ENCODE results near the gene MAP3K19.
"Not testable (repeated sequence)": the region's sequence is repeated elsewhere in the genome, so short reads cannot be mapped to it uniquely, and the experiment has no call there.

The MAP3K19 gene

GRCh38 chr2:134980639-134981038, 66.6 kb downstream of the MAP3K19 start:
- Histone ChIP-seq H3K79me2 (ENCODE audit: insufficient read depth, low read depth) (no peaks in the 10 kb centered on the region), H3K4me1 (ENCODE audit: low read depth, poor library complexity, severe bottlenecking) (no peaks in the 10 kb centered on the region), H3K36me3 (ENCODE audit: insufficient read depth) (no peaks in the 10 kb centered on the region), H3K9ac (no peak overlapping the region), H2AFZ (ENCODE audit: low read depth) (no peak overlapping the region), H3K4me2 (no peak overlapping the region), H4K20me1 (ENCODE audit: insufficient read depth) (no peaks in the 10 kb centered on the region), H3K27me3 (ENCODE audit: insufficient read depth, low read depth) (no peaks in the 10 kb centered on the region), H3K27ac (no peak overlapping the region), H3K4me3 (IDR thresholded peaks at IDR 0.05; ENCODE audit: insufficient read depth, low read depth, low read length) (no peak overlapping the region)
- TF ChIP-seq CTCF (conservative IDR thresholded peaks at IDR 0.05; ENCODE audit: low read depth, low read length), result no peak

GRCh38 chr2:134979221-134979620, 68.0 kb downstream of the MAP3K19 start:
- H3K4me3 ChIP-seq (IDR thresholded peaks at IDR 0.05; ENCODE audit: insufficient read depth, low read depth, low read length), result no peak overlapping the region
- no peak overlapping the region for H2AFZ ChIP-seq (ENCODE audit: low read depth)
- no peaks in the 10 kb centered on the region for H3K36me3 ChIP-seq (ENCODE audit: insufficient read depth)
- no peaks in the 10 kb centered on the region for H3K4me1 ChIP-seq (ENCODE audit: low read depth, poor library complexity, severe bottlenecking)
- no peaks in the 10 kb centered on the region for H3K79me2 ChIP-seq (ENCODE audit: insufficient read depth, low read depth)
- no peak overlapping the region for H3K27ac ChIP-seq
- H3K27me3 ChIP-seq (ENCODE audit: insufficient read depth, low read depth), result no peaks in the 10 kb centered on the region
- no peak overlapping the region for H3K4me2 ChIP-seq
- no peaks in the 10 kb centered on the region for H4K20me1 ChIP-seq (ENCODE audit: insufficient read depth)
- H3K9ac ChIP-seq, result no peak overlapping the region
- no peak for TF ChIP-seq CTCF (conservative IDR thresholded peaks at IDR 0.05; ENCODE audit: low read depth, low read length)

- H3K36me3 ChIP-seq (ENCODE audit: insufficient read depth); H3K4me1 ChIP-seq (ENCODE audit: low read depth, poor library complexity, severe bottlenecking); H3K4me3 ChIP-seq (IDR thresholded peaks at IDR 0.05; ENCODE audit: insufficient read depth, low read depth, low read length); H3K27me3 ChIP-seq (ENCODE audit: insufficient read depth, low read depth); H3K9ac ChIP-seq; H3K4me2 ChIP-seq; H3K79me2 ChIP-seq (ENCODE audit: insufficient read depth, low read depth); H3K27ac ChIP-seq; H4K20me1 ChIP-seq (ENCODE audit: insufficient read depth); H2AFZ ChIP-seq (ENCODE audit: low read depth): not testable (repeated sequence)
These were observed 70.1 kb downstream of the MAP3K19 start for GRCh38 chr2:134977104-134977503.

GRCh38 chr2:134976074-134976702, 71.1 kb downstream of the MAP3K19 start:
- H3K36me3 ChIP-seq (ENCODE audit: insufficient read depth), result no peaks in the 10 kb centered on the region
- H3K4me2 ChIP-seq, result no peak overlapping the region
- H3K4me1 ChIP-seq (ENCODE audit: low read depth, poor library complexity, severe bottlenecking), result no peaks in the 10 kb centered on the region
- no peak overlapping the region for H3K9ac ChIP-seq
- H2AFZ ChIP-seq (ENCODE audit: low read depth), result no peak overlapping the region
- no peak overlapping the region for H3K4me3 ChIP-seq (IDR thresholded peaks at IDR 0.05; ENCODE audit: insufficient read depth, low read depth, low read length)
- no peaks in the 10 kb centered on the region for H3K79me2 ChIP-seq (ENCODE audit: insufficient read depth, low read depth)
- no peak for TF ChIP-seq CTCF (conservative IDR thresholded peaks at IDR 0.05; ENCODE audit: low read depth, low read length)
- H3K27ac ChIP-seq, result no peak overlapping the region
- no peaks in the 10 kb centered on the region for H3K27me3 ChIP-seq (ENCODE audit: insufficient read depth, low read depth)
- no peaks in the 10 kb centered on the region for H4K20me1 ChIP-seq (ENCODE audit: insufficient read depth)

GRCh38 chr2:134975281-134976009, 71.8 kb downstream of the MAP3K19 start:
- no peak overlapping the region for H3K4me3 ChIP-seq (IDR thresholded peaks at IDR 0.05; ENCODE audit: insufficient read depth, low read depth, low read length)
- H3K4me1 ChIP-seq (ENCODE audit: low read depth, poor library complexity, severe bottlenecking), result no peaks in the 10 kb centered on the region
- no peak overlapping the region for H3K27ac ChIP-seq
- H3K9ac ChIP-seq, result no peak overlapping the region
- H3K79me2 ChIP-seq (ENCODE audit: insufficient read depth, low read depth), result no peaks in the 10 kb centered on the region
- no peak overlapping the region for H2AFZ ChIP-seq (ENCODE audit: low read depth)
- H3K4me2 ChIP-seq, result no peak overlapping the region
- H3K36me3 ChIP-seq (ENCODE audit: insufficient read depth), result no peaks in the 10 kb centered on the region
- no peak for TF ChIP-seq CTCF (conservative IDR thresholded peaks at IDR 0.05; ENCODE audit: low read depth, low read length)
- H3K27me3 ChIP-seq (ENCODE audit: insufficient read depth, low read depth), result no peaks in the 10 kb centered on the region
- H4K20me1 ChIP-seq (ENCODE audit: insufficient read depth), result no peaks in the 10 kb centered on the region
